Activated CD8-positive, alpha-beta T cell treated with anti-CD3 and anti-CD28 coated beads for 36 hours (primary cell): ENCODE results near the gene NOL4L. TPM values are rescaled to one million over a fixed set of nuclear protein-coding genes. Genes with fewer than 3 reads are reported as not detected.

Experiments used
- ATAC-seq: fragments of 200-7000 bp; cut with Tn5 transposase; one replicate; pipeline ENCODE4 v1.10.0; 2021; ENCODE audit warnings: mild to moderate bottlenecking, moderate library complexity
- CTCF ChIA-PET: fragments of 350-600 bp; sonication (Branson Sonifier 250); formaldehyde crosslinking; loops from one replicate; lab custom pipeline; 2021; ENCODE audit warnings: antibody characterized with exemption; lab: Charles Lee
- POLR2A ChIA-PET: fragments of 350-600 bp; sonication (Branson Sonifier 250); formaldehyde crosslinking; loops from one replicate; lab custom pipeline; 2021; ENCODE audit warnings: antibody characterized with exemption; lab: Charles Lee
- DNase-seq: peaks from one replicate; pipeline ENCODE4 v3.0.0-alpha.2; 2020
- H3K27ac Mint-ChIP-seq: one replicate; pipeline ENCODE4 v1.8.0; 2021; ENCODE audit warnings: mild to moderate bottlenecking, mixed read lengths
- H3K27me3 Mint-ChIP-seq: one replicate; pipeline ENCODE4 v1.8.0; 2021; ENCODE audit warnings: mixed read lengths
- H3K36me3 Mint-ChIP-seq: one replicate; pipeline ENCODE4 v1.8.0; 2021; ENCODE audit warnings: low read depth, mixed read lengths
- H3K4me1 Mint-ChIP-seq: one replicate; pipeline ENCODE4 v1.8.0; 2021; ENCODE audit warnings: low read depth, mixed read lengths
- H3K4me3 Mint-ChIP-seq: one replicate; pipeline ENCODE4 v1.8.0; 2021; ENCODE audit warnings: mild to moderate bottlenecking, moderate library complexity, mixed read lengths
- H3K9me3 Mint-ChIP-seq: one replicate; pipeline ENCODE4 v1.8.0; 2021; ENCODE audit warnings: mixed read lengths
- intact Hi-C: fragments of 100-400 bp; cut with micrococcal nuclease; formaldehyde crosslinking; loops from one replicate; pipeline ENCODE4 v1.10.0; 2022
- total RNA-seq, 2 experiments: library from RNA; stranded (reverse); gene quantifications; one replicate each; pipeline ENCODE4 v1.2.3, GENCODE V29; 2021
- TF ChIP-seq, protein P1 (sequence below): fragments of 200-600 bp; IDR thresholded peaks from one replicate; pipeline ENCODE4 v1.8.0; 2022; ENCODE audit warnings: antibody characterized with exemption, mild to moderate bottlenecking

The NOL4L gene
- total RNA-seq, 2 experiments from 2014 or later, result 23.3 to 23.9 TPM

DNA sequence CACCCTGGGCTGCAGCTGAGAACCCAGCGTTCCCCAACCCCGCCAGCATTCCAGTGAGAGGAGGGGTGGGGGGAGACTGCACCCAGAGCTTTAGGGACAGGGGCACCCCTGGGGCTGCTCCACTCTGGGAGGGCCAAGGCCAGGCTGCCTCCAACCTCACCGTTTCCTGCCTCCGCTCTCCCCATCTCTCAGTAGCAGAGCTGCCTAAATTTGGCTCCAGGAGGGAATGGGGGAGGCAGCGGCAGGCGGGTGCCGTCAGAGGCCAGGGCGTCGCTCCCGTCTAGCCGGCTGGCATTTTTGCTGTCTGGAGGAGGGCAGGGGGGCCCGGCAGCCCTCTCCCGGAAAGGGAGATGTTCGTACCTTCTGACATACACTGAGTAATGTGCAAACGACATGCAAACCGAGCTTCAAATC is 46.6 kb downstream of the NOL4L start:
- Mint-ChIP-seq H3K9me3 (no peaks in the 10 kb centered on the region), H3K27me3 (no peaks in the 10 kb centered on the region), H3K4me3 (peak overlapping the region; percentile 67), H3K36me3 (peaks cover 8% of the 10 kb centered on the region), H3K27ac (peak overlapping the region; percentile 98), H3K4me1 (peaks cover 77% of the 10 kb centered on the region)
- ChIA-PET CTCF (interaction anchor here (0.6 to 2.8 kb wide), 6 partner anchors 9 to 114 kb away, joined by 3 to 24 read pairs (median 6); no protein-coding TSS in a partner anchor), POLR2A (interaction anchor here (1.0 to 7.3 kb wide), 9 partner anchors 12 to 114 kb away, joined by 3 to 90 read pairs (median 6); no protein-coding TSS in a partner anchor)
- TF ChIP-seq, protein P1, sequence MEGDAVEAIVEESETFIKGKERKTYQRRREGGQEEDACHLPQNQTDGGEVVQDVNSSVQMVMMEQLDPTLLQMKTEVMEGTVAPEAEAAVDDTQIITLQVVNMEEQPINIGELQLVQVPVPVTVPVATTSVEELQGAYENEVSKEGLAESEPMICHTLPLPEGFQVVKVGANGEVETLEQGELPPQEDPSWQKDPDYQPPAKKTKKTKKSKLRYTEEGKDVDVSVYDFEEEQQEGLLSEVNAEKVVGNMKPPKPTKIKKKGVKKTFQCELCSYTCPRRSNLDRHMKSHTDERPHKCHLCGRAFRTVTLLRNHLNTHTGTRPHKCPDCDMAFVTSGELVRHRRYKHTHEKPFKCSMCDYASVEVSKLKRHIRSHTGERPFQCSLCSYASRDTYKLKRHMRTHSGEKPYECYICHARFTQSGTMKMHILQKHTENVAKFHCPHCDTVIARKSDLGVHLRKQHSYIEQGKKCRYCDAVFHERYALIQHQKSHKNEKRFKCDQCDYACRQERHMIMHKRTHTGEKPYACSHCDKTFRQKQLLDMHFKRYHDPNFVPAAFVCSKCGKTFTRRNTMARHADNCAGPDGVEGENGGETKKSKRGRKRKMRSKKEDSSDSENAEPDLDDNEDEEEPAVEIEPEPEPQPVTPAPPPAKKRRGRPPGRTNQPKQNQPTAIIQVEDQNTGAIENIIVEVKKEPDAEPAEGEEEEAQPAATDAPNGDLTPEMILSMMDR, result no peak
- DNase-seq, result peak; percentile 51
- intact Hi-C loops, result no loop called here
- no peak for ATAC-seq

DNA sequence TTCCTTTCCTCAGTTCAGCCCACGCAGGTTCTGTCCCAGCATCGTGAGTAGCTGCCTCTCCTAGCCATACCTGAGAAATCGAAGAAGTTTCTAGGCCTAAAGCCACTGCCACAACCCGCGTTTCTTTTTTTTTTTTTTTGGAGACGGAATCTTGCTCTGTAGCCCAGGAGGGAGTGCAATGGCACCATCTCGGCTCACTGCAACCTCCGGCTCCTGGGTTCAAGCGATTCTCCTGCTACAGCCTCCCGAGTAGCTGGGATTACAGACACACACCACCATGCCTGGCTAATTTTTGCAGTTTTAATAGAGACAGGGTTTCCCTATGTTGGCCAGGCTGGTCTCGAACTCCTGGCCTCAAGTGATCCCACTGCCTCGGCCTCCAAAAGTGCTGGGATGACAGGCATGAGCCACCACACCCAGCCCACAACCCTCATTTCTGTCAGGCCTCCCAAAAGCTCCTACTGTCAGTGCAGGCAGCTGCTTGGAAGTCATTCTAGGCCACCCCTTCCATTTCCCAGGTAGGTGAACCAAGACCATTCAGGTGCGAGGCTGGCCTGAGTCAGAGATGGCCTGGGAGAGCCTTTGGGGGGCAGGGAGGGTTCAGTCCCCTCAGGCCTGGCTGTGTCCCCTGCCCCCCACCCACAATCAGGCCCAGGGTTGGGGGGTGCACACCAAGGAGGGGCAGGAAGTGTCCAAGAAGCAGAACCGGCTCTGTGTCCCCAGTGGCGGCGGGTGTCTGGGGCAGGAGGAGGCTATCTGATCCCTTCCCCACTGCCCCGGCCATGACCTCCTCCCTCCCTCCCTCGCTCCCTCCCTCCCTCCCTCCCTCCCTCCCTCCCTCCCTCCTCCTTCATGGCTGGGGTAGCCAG is 47.2 kb downstream of the NOL4L start:
- H3K27me3 Mint-ChIP-seq, result no peaks in the 10 kb centered on the region

DNA sequence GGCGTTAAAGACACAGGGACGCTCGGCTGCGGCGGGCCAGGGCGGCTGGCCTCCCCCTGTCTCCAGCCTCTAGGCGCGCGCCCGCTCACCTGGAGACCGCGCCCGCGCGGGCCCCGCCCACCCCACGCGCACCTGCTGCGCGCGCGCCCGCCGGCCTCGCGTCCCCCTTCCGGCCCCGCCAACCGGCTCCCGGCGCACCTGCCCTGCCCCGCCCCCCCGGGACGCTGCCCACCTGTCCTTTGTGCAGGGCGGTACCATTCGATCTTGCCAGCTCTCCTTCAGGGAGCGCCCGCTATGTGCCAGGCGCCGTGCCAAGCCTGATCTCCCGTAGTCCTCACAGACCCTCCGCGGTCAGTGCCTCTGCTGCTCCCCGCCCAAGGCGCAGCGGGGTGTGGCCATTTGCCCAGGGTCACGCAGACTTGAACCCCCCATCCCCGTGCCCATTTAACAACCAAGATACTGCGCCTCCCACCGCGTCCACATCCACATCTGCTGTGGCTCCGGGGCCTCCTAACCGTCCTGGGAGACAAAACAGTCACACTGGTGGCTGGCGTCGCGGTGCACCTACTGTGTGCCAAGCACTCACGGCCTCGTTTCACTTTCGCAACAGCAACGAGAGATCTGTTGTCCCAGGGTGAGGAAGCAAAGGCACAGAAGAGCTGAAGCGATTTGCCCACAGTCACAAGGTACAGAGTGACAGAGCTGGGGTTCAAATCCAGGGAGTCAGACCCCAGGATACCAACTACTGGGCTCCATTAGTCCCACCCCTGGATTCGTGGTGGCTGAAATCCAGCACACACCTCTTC is 48.1 kb downstream of the NOL4L start:
- ChIA-PET POLR2A (interaction anchor here (0.8 to 7.3 kb wide), 5 partner anchors 10 to 50 kb away, joined by 3 to 90 read pairs (median 5); no protein-coding TSS in a partner anchor), CTCF (interaction anchor here (1.0 to 7.6 kb wide), 5 partner anchors 9 to 75 kb away, joined by 3 to 88 read pairs (median 3); no protein-coding TSS in a partner anchor)
- Mint-ChIP-seq H3K27me3 (no peaks in the 10 kb centered on the region), H3K4me1 (peaks cover 79% of the 10 kb centered on the region), H3K4me3 (peak overlapping the region; percentile 89), H3K36me3 (peaks cover 5% of the 10 kb centered on the region), H3K27ac (peak overlapping the region; percentile 96), H3K9me3 (no peaks in the 10 kb centered on the region)
- TF ChIP-seq, protein P1, result no peak
- ATAC-seq (peak; percentile 1), DNase-seq (peak; percentile 77)
- intact Hi-C loops, result no loop called here

More for the DNA sequence above, 47.2 kb downstream of the NOL4L start:
- Mint-ChIP-seq H3K27ac (peak overlapping the region; percentile 98), H3K36me3 (peaks cover 7% of the 10 kb centered on the region), H3K4me1 (peaks cover 79% of the 10 kb centered on the region), H3K4me3 (peak overlapping the region; percentile 89), H3K9me3 (no peaks in the 10 kb centered on the region)
- no peak for DNase-seq
- CTCF ChIA-PET, result interaction anchor here (1.0 to 7.6 kb wide), 3 partner anchors 10 to 74 kb away, joined by 3 to 88 read pairs (median 7); no protein-coding TSS in a partner anchor
- ATAC-seq, result no peak
- POLR2A ChIA-PET, result interaction anchor here (0.8 to 7.3 kb wide), 6 partner anchors 9 to 29 kb away, joined by 3 to 90 read pairs (median 8); no protein-coding TSS in a partner anchor
- intact Hi-C loops, result no loop called here
- TF ChIP-seq, protein P1, result no peak

DNA sequence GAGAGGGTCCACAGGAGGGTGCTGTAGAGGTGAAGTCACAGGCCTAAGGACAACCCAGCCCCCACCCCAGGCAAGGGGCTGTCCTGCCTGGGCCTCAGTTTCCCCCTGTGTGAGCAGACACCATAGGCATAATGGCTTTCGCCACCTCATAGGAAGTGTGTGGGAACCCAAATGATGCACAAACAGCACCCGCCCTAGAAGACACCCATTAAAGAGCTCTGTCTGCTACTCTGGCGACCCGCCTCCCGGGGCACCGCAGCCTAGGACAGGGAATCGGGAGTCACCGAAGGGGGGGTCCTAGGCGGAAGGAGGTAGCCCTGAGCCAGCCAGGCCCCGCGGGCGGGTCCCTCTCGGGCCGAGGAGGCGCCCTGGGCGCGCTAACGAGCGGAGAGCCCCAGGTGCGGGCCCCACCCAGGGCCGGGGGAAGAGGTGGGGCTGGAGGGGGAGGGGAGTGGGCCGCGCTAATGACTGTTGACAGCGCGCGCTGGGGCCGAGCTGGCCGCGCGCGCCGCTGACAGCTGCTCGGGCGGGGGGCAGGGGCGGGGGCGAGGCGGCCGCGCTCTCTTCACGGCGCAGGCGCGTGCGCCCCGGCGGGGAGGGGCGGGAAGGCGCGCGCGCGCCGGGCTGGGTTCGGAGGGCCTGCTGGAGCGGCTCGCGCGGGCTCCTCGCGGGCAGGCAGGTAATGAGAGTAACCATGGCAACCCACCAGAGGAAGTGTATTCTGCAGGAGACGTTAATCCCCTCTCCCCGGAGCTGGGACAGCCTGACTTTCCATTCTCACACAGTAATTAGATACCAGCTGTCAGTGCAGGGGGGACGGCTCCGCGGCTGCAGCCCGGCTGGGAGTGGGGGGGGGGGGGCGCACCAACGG is 48.9 kb downstream of the NOL4L start:
- Mint-ChIP-seq H3K4me1 (peaks cover 81% of the 10 kb centered on the region), H3K36me3 (peaks cover 5% of the 10 kb centered on the region), H3K27me3 (no peaks in the 10 kb centered on the region), H3K4me3 (peak overlapping the region; percentile 67), H3K27ac (peak overlapping the region; percentile 90), H3K9me3 (no peaks in the 10 kb centered on the region)
- intact Hi-C loops, result no loop called here
- ChIA-PET POLR2A (interaction anchor here (0.8 to 7.3 kb wide), 6 partner anchors 9 to 51 kb away, joined by 3 to 90 read pairs (median 6); no protein-coding TSS in a partner anchor), CTCF (interaction anchor here (1.1 to 7.6 kb wide), 5 partner anchors 13 to 118 kb away, joined by 3 to 88 read pairs (median 3); no protein-coding TSS in a partner anchor)
- ATAC-seq (peak; percentile 40), DNase-seq (peak; percentile 85)
- TF ChIP-seq, protein P1, result no peak
